NCI-H345 (cell line): ENCODE data around the gene TRAF3IP3.

Experiments used
- DNase-seq: peaks from one replicate; lab custom pipeline; 2025; lab: John Stamatoyannopoulos, UW

The TRAF3IP3 gene

GRCh38 chr1:209738270-209738669, 17.6 kb upstream of the TRAF3IP3 start:
- no peak for DNase-seq

DNA sequence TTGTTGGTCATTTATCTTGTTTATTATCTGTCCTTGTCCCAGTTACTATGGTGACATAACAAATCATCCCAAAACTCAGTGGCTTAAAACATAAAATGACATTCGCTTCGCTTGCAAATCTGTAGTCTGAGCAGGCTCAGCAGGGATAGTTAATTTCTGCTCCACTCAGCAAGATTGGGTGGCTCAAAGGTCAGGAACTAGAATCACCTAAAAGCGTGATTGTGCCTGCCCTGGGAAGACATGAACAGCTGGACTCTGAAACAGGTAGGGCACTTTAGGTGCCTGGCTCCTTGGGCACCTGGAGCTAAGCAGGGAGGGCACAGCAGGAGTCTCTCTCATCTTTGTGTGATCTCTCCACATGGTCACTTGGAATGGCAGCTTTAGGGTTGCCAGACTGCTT, 14.7 kb upstream of the TRAF3IP3 start:
- no peak for DNase-seq

DNA sequence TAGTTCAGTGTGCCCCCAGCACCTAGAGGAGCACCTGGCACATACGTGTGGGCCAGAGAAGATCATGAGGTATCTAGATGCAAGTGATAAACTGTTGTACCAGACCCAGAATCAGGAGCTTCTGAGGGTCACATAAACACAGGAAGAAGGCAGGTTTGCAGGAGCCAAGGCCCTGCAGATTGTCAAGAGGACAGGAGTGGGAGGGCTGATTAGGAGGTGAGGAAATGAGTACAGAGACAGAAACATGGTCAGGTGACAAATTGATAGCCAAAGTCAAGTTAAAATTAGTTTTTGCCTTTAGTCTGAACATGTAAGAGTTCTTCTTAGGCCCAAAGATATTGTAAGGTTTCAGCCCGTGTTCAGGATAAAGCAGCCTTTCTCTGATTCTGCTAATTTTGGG, 14.0 kb upstream of the TRAF3IP3 start:
- DNase-seq: no peak

- DNase-seq: no peak
Observed at GRCh38 chr1:209742409-209743144, 13.3 kb upstream of the TRAF3IP3 start.

DNA sequence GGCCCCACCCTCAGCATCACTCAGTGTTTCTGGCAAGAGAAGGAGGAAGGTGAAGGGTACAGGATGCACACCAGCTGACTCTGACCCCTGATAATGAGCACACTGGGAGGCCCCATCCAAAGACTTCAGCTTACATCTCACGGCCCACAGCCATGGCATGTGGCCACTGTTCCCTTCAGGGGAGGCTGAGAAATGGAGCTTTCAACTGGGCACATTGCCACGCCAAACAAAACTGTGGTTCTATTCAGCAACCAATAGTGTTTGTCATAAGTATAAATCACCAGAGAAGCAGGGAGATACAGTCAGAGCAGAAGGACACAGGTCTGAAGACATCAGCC, 12.7 kb upstream of the TRAF3IP3 start:
- DNase-seq: peak; percentile 19

DNA sequence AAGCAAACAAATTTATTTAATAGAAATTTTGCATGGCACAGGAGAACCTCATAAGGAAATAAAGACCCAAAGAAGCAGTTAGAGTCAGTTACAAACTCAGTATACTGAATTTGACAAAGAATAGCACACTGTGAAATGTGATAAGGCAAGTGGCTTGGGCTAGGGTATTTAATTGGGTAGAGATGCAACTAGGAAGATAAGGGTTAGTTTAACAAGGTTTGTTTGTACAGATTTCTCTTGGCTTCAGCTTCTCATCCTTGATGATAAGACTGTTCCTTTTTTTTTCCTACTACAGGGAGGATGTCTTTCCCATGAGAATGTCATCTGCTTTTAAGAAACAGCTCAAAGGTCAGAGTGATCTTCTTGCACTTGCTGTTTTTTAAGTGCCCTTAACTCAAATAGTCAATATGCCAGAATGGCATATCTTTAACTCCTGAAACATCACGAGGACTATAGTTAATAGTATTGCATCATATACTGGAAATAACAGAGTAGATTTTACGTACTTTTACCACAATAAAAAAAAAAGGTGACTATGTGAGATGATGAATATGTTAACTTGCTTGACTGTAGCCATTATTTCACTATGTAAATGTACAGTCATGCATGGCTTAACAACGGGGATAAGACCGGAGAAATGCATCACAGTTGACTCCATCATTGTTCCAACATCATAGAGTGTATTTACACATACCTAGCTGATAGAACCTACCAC, 9.2 kb upstream of the TRAF3IP3 start:
- no peak for DNase-seq

DNA sequence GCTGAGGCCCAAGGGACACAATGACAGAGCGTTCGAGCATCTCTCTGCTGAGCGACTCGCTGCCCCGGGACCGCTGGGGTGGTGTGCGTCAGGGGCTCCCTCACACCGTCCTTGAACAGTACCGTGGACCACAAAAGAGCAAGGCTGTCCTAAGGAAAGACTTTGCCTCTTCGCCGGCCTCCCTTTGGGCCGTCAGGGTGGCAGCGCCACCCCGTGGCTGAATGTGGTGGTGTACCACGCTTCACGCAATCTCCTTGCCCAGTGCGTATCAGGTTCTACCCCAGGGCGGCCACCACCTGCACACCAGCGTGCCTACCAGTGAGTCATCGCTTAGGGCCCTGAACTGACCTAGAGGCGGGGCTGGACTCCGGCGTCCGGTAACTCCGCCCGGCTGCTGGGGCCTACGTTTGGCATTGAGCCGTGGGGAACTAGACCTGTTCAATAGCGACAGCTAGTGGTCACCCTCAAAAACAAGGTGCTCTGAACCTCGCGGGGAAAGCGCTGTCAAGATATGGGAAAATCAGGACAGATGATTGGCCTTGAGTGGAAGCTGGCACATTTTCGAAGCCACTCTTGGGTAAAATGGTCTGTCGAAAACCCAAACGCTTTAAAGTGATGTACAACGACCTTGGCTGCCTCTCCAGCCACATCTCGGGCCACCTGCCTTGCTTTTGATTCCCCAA, 8.1 kb upstream of the TRAF3IP3 start:
- DNase-seq: no peak

DNA sequence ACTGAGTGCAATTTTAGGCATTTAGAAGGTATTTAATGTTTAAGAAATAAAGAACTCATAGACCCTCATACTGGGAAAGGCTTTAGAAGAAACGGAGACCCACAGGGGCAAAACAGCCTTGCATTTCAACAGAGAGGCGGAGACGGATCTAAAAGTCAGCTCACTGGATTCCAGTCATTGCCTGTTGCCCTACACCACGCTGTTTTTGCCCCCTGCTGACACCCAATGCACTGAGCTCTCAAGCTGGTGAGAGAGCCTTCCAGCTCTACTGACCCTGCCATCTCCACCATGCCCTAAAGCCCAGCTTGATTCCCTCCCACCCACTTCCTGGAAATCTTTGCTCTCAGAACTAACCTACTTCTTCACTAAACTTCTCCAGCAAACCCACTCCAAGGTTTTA, 7.2 kb upstream of the TRAF3IP3 start:
- DNase-seq: no peak

- DNase-seq: no peak
Observed at GRCh38 chr1:209749205-209749604, 6.6 kb upstream of the TRAF3IP3 start.

DNA sequence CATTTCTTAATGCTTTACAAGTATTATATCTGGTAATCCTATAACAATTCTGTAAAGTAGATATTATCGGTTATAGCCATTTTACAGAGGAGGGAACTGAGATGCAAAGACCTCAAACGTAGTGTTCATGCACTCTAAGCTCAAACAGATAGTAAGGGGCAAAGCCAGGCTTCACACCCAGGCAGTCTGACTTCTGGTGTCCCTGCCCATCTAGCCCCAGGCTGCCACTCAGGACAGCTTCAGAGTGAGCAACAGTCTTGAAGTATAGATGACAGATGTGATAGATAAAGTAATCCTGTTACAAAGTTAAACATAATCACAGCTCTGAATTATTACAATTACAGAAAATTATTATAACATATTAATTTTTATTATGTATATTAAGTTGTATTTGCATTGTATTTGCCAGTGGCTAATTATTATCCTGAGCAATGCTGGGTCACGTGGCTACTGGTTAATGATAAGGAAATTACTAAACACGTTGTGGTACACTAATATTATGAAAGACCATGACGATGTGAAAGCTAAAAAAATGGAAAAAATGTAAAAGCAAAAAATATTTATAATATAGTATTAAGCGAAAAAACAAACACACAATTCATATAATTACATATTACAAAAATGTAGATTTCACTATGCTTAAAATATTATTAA, 6.1 kb upstream of the TRAF3IP3 start:
- no peak for DNase-seq

DNA sequence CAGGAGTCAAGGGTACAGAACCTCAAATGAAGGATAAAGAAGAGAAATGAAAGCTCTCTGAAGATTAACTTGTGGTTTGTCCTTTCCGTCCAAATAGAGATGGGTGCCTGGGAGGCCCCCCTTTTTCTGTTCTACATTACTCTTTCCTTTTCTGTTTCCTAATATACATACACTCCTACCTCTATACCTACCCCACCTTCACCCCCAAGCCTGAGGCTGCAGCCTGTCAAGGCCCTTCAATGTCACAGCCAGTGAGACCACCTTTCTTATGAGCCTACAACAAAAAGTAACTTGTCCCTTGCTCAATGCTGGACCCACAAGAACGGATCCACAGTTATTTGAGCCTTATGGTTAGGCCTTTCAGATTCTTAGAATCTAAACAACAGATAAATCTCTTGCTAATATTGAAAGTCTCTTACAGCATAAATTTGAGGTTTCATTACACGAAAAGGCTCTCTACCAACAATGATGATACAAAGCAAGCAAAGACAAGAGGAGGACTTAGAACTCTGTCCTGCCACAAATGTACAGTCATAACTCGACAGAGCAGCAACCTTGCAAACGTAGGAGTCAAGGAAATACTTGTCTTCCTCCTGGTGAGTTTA, 4.1 kb upstream of the TRAF3IP3 start:
- no peak for DNase-seq

DNA sequence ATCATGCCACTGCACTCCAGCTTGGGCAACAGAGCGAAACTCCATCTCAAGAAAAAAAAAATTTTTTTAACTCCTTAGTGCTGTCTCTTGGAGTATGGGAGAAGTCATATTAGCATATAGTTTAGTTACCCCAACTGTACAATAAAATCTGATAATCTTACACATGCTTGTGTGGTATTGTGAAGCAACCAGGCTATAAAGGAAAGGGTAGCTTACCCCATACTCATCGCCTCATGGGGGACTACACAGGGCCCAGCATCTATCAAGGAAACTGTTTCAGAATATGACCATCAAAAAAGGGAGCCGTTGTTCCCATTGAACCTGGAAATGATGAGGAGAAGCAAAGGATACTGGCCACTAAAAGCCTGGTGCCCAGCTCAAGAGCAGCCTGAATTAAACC, 3.0 kb upstream of the TRAF3IP3 start:
- DNase-seq: no peak

- DNase-seq: no peak
Observed at GRCh38 chr1:209755256-209755655, 597 bp upstream of the TRAF3IP3 start.

GRCh38 chr1:209756615-209757445, 977 bp downstream of the TRAF3IP3 start:
- no peak for DNase-seq

DNA sequence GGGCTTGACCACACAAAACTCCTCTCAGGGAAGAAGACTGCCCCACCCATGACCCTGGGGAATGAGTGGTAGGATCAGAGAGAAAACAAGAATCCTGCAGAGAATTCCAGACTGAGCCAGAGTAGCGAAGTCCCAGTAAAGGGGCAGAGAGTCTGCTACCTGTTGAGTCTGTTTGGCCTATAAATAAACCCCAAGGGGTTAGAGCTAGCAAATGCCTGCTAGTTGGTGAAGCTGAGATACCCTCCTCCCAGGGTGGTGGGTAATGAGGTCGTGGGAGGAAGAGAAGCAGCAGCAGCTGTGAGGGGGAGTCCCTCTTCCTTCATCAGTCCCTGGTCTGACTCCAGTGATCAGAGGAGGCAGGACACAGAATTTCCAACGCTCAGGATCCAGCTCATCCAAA, 2.5 kb downstream of the TRAF3IP3 start:
- no peak for DNase-seq

DNA sequence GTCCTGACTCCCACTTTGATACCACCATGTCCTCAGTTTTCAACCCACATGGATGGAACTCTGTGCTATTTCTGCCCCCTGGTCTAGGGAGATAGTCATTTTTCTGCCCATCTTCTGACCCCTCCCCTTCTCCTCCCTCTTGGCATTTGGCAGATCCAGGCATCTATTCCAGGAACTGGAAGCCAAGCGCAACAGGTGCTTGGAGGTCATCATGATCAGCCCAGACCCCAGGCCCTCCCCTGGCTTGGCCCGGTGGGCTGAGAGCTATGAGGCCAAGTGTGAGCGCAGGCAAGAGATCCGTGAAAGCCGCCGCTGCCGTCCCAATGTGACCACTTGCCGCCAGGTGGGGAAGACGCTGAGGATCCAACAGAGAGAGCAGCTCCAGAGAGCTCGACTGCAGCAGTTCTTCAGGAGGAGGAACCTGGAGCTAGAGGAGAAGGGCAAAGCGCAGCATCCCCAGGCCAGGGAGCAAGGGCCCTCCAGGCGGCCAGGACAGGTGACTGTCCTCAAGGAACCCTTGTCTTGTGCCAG, 4.0 kb downstream of the TRAF3IP3 start:
- no peak for DNase-seq

DNA sequence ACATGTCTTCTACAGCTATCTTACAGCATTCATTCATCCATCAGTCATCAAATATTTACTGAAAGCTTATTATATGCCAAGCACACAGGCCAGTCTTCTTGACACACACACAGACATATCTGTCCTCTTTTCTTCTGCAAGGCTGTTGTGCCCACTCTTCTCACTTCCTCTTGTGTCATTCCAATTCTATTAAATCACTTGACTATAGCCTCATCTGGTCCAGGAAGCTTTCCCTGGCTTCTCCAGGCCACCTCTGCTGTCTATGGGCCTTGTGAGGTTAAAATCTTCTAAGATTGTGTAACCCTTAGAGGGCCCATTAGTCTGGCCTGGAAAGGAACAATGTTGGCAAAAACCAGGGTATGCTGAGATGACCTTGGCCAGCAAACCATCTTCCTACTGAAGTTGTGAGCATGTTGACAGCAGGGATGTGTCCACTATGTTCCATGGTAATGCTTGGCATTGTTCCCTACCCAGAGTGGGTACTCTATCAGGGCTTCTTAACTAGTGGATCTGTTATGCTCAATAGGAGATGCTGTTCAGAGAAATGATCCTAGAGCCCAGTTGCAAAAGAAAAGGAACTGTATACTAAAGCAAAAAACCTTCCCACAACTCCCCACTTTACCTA, 5.3 kb downstream of the TRAF3IP3 start:
- no peak for DNase-seq

GRCh38 chr1:209766051-209766450, 10.2 kb downstream of the TRAF3IP3 start:
- DNase-seq: no peak

DNA sequence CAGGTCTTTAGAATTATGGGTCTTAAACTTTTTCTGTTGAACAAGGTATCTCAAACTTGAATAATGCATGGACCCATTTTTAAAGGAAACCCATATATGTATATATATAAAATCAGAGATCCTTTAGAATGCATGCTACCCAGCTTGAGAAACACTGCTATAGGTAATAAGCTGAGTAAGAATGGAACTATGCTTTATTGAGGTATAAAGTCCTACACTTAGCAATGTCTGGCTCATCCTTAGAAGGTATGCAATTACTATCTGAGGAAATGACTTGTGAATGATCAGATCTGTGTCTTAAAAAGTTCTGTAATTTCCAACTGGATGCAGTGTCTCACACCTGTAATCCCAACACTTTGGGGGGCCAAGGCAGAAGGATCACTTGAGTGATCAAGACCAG, 11.2 kb downstream of the TRAF3IP3 start:
- no peak for DNase-seq

DNA sequence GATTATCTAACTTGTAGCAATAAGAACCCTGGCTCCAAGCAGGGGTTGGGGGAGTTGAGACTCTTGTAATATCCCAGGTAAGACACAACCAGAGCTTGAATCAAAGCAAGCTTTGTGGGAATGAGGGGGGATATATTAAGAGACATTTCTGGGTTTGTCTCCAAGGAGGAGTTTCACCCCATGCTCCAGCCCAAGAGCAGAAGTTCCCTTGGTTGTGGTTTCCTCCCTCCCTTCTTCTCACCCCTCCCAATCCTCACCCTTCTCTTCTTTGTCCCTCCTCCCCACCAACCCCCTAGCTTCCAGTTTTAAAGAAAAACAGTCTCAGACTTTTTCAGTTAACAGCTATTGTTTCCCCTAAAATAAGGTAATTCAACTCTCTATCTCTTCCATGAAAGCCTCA, 11.9 kb downstream of the TRAF3IP3 start:
- DNase-seq: no peak

- no peak for DNase-seq
Observed at GRCh38 chr1:209768354-209768774, 12.5 kb downstream of the TRAF3IP3 start.
